Omental fat pad (tissue), 4 donors: ENCODE measurements around the gene ABCB11. TPM values are rescaled to one million over a fixed set of nuclear protein-coding genes. Genes with fewer than 3 reads are reported as not detected.

Source experiments
- ATAC-seq: fragments of 150-250 bp; one replicate; pipeline ENCODE4 v1.9.1; 2016; ENCODE audit warnings: mild to moderate bottlenecking, moderate library complexity; ENCODE audit not compliant: low FRiP score
- DNase-seq: peaks from one replicate; pipeline ENCODE4 v3.0.0-alpha.2; 2019; ENCODE audit warnings: low spot score
- CTCF ChIP-seq, 3 donors: fragments of 450-650 bp; IDR thresholded peaks; one replicate each; pipeline ENCODE4 v1.5.1; 2016 to 2017; ENCODE audit warnings: antibody characterized with exemption in 3 of 3, mild to moderate bottlenecking in 3 of 3, moderate library complexity in 2 of 3
- total RNA-seq, 4 donors: library from RNA; depleted of rRNA; stranded (reverse); fragments of >200 nt; gene quantifications; one replicate each; pipeline ENCODE4 v1.1.0, GENCODE V29; 2016

ABCB11 gene
- total RNA-seq, 4 donors from 2014 or later = 0.24 to 1.2 (median 0.66) TPM

GRCh38 chr2:168988755-168989154, 42.4 kb downstream of the ABCB11 start:
- DNase-seq (no peak), ATAC-seq (no peak)
- TF ChIP-seq CTCF (IDR thresholded peaks at IDR 0.05) = no peak

- ATAC-seq = no peak
- no peak for TF ChIP-seq CTCF (IDR thresholded peaks at IDR 0.05)
- DNase-seq = no peak
Observed at GRCh38 chr2:168986398-168986943, 44.7 kb downstream of the ABCB11 start.

GRCh38 chr2:168981651-168982050, 49.5 kb downstream of the ABCB11 start:
- ATAC-seq (no peak), DNase-seq (no peak)
- no peak for TF ChIP-seq CTCF (IDR thresholded peaks at IDR 0.05)

GRCh38 chr2:168978461-168978861, 52.7 kb downstream of the ABCB11 start:
- DNase-seq (no peak), ATAC-seq (no peak)
- no peak for TF ChIP-seq CTCF (IDR thresholded peaks at IDR 0.05)

- ATAC-seq (no peak), DNase-seq (no peak)
- TF ChIP-seq CTCF (IDR thresholded peaks at IDR 0.05) = no peak
Observed at GRCh38 chr2:168977608-168978007, 53.5 kb downstream of the ABCB11 start.

GRCh38 chr2:168976034-168976654, 55.0 kb downstream of the ABCB11 start:
- no peak for TF ChIP-seq CTCF (IDR thresholded peaks at IDR 0.05)
- ATAC-seq (no peak), DNase-seq (no peak)

GRCh38 chr2:168974428-168974827, 56.7 kb downstream of the ABCB11 start:
- ATAC-seq = no peak
- DNase-seq = no peak
- no peak for TF ChIP-seq CTCF (IDR thresholded peaks at IDR 0.05)
